HG02840 (cell line): ENCODE results near the gene AP3M1.

Experiments used
- ATAC-seq: cut with Tn5 transposase; IDR thresholded peaks from one replicate; pipeline ENCODE4 v1.9.1; 2021; ENCODE audit warnings: mild to moderate bottlenecking, moderate library complexity, moderate number of reproducible peaks; ENCODE audit not compliant: unreplicated experiment, low FRiP score

The AP3M1 gene

GRCh38 chr10:74117738-74118137 is 32.9 kb downstream of the AP3M1 start:
- ATAC-seq, result no peak

- ATAC-seq, result no peak
Measured at GRCh38 chr10:74114041-74114448, 36.6 kb downstream of the AP3M1 start.

- no peak for ATAC-seq
Measured at GRCh38 chr10:74113546-74113945, 37.1 kb downstream of the AP3M1 start.

GRCh38 chr10:74111799-74112198 is 38.8 kb downstream of the AP3M1 start:
- ATAC-seq, result no peak

GRCh38 chr10:74110120-74110519 is 40.5 kb downstream of the AP3M1 start:
- ATAC-seq, result no peak

- no peak for ATAC-seq
Measured at GRCh38 chr10:74109452-74109851, 41.2 kb downstream of the AP3M1 start.

GRCh38 chr10:74107391-74107790 is 43.2 kb downstream of the AP3M1 start:
- ATAC-seq, result no peak

GRCh38 chr10:74104996-74105395 is 45.6 kb downstream of the AP3M1 start:
- ATAC-seq, result no peak

GRCh38 chr10:74104480-74104879 is 46.1 kb downstream of the AP3M1 start:
- ATAC-seq, result no peak

- no peak for ATAC-seq
Measured at GRCh38 chr10:74103560-74104258, 46.9 kb downstream of the AP3M1 start.

GRCh38 chr10:74099836-74100235 is 50.8 kb downstream of the AP3M1 start:
- ATAC-seq, result no peak

- ATAC-seq, result no peak
Measured at GRCh38 chr10:74099420-74099819, 51.2 kb downstream of the AP3M1 start.

GRCh38 chr10:74097776-74098175 is 52.9 kb downstream of the AP3M1 start:
- no peak for ATAC-seq

- ATAC-seq, result peak; percentile 78
Measured at GRCh38 chr10:74096777-74097176, 53.9 kb downstream of the AP3M1 start.

GRCh38 chr10:74094231-74094630 is 56.4 kb downstream of the AP3M1 start:
- ATAC-seq, result no peak

GRCh38 chr10:74093530-74094164 is 57.0 kb downstream of the AP3M1 start:
- no peak for ATAC-seq

GRCh38 chr10:74092372-74092771 is 58.3 kb downstream of the AP3M1 start:
- ATAC-seq, result no peak

GRCh38 chr10:74088722-74089121 is 61.9 kb downstream of the AP3M1 start:
- ATAC-seq, result no peak

- ATAC-seq, result no peak
Measured at GRCh38 chr10:74086317-74086716, 64.3 kb downstream of the AP3M1 start.

- ATAC-seq, result no peak
Measured at GRCh38 chr10:74084955-74085354, 65.7 kb downstream of the AP3M1 start.

- ATAC-seq, result no peak
Measured at GRCh38 chr10:74083304-74083703, 67.3 kb downstream of the AP3M1 start.
